ENCODE measurements around the gene TMEM33. TPM values are rescaled to one million over a fixed set of nuclear protein-coding genes. Genes with fewer than 3 reads are reported as not detected.
A peak's percentile ranks its signal among the peaks of the same experiment; 100 is the strongest.

Gene TMEM33
- total RNA-seq, 2 donors from 2014 or later: 27.2 to 34.7 TPM

- DNase-seq: no peak
- intact Hi-C loops (cut with DNase I): no loop called here
Measured at GRCh38 chr4:41933997-41934503, 1.2 kb upstream of the TMEM33 start.

DNA sequence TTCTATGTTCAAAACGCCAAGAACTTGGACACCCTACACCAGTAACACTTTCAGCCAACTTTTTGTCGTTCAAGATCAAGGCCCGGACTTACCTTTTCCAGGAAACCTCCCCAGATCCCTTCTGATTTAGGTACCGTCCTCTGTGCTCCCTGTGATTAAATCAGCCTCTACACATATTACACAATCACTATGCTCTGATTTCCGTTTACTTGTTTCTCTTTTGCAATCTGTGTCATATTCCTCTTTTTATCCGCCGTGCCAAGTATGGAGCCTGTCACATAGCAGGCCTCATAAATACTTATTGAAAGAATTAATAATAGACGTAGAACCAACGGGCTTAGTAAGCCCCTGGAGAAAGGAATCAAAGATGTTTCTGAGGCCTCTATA is 722 bp upstream of the TMEM33 start:
- ATAC-seq (peak; percentile 10 to 31), DNase-seq (no peak)
- intact Hi-C loops (cut with DNase I): no loop called here

More at GRCh38 chr4:41933997-41934503, 1.2 kb upstream of the TMEM33 start:
- ATAC-seq: no peak

DNA sequence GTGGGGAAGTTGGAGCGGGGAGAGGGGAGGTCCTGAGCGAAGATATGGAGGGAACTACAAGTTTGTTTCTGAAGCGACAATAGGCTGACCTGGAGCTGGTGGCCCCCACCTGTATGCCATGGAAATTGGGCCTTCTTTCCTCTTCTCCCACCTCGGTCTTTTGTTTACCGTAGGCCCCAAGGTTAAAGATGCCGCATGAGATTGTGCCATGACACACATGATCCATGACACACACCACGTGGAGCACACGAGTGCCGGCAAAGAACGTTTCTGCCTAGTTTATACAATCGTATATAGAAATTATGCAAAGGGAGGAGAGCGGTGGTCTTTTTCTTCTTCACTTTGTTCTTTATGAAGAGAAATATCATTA is 408 bp downstream of the TMEM33 start:
- no peak for DNase-seq
- intact Hi-C loops (cut with DNase I): no loop called here
- ATAC-seq: peak; percentile 17 to 18

GRCh38 chr4:41939016-41939626 is 3.9 kb downstream of the TMEM33 start:
- no peak for ATAC-seq
- intact Hi-C loops (cut with DNase I): no loop called here
- DNase-seq: no peak

DNA sequence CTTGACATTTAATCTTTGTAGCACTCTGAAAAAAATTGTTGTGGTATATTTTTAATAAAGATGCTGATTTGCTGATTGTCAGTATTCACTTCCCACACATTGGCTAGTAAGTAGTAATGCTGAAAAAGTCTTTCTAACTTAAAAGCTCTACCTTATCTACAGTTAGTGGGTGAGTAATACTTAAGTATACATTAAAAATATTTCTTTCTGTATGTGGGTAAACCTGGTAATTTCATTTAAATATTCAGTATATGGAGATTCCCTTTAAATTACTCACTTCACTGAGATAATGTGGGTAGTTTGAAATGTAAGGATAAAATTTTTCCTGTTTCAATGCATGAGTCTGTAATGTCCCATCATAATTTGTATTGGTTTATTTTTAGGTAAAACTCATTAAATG is 5.6 kb downstream of the TMEM33 start:
- ATAC-seq (no peak), DNase-seq (no peak)
- intact Hi-C loops (cut with DNase I): no loop called here

- intact Hi-C loops (cut with DNase I): no loop called here
- ATAC-seq (no peak), DNase-seq (no peak)
Measured at GRCh38 chr4:41943506-41943905, 8.3 kb downstream of the TMEM33 start.

DNA sequence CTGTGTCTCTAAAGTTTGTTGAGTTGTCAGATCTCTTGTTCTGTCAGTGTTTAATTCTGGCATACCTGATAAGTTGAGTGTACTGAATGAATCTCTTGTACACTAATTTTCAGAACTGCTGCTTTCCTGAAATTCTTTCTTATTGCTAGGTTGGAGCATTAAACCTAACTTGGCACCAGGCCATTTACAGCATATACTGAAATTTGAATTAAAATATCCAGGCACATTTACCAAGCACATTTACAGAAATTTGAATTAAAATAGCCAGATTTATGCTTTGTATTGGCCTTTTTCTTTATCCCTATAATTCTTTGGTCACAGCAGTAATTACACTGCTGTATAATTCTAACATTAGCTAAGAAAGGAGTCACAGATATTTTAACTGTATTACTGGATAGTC is 8.9 kb downstream of the TMEM33 start:
- no peak for DNase-seq
- ATAC-seq: no peak
- intact Hi-C loops (cut with DNase I): no loop called here

GRCh38 chr4:41949531-41949930 is 14.3 kb downstream of the TMEM33 start:
- ATAC-seq (no peak), DNase-seq (no peak)
- intact Hi-C loops (cut with DNase I): no loop called here

DNA sequence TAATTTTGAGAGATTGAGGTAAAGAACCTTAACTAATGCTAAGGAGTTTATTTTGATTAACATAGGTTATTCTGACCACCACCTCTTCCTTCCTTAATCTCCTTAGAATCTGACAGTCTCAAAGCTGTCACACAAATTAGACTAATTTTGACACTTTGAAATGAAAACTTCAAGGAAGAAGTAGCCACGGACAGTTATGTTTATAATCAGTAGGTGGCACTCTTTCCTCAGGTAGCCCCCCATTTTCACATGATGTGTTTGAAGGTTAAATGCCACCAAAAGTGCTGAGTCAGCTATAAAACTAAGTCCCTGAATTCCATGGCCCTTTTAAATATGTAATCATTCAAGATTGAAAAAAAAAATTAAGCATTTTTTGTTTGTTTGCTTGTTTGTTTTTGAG is 22.4 kb downstream of the TMEM33 start:
- no peak for ATAC-seq
- no peak for DNase-seq
- intact Hi-C loops (cut with DNase I): no loop called here

- intact Hi-C loops (cut with DNase I): no loop called here
- no peak for ATAC-seq
- no peak for DNase-seq
Measured at GRCh38 chr4:41963105-41963504, 27.9 kb downstream of the TMEM33 start.

GRCh38 chr4:41964401-41964800 is 29.2 kb downstream of the TMEM33 start:
- DNase-seq (no peak), ATAC-seq (no peak)
- intact Hi-C loops (cut with DNase I): no loop called here

DNA sequence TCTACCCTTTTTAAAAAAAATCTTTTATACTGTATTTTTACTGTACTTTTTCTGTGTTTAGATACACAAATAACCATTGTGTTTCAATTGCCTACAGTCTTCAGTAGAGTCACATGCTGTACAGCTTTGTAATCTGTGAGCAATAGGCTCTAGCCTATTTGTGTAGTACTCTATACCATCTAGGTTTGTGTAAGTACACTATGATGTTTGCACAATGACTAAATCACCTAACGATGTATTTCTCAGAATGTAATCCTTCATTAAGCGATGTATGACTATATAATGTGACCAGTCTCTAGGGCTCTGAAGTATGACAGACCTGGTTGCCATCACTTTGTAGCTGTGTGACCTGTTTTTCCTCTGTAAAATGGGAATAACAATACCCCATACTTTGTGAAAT is 32.2 kb downstream of the TMEM33 start:
- DNase-seq: no peak
- intact Hi-C loops (cut with DNase I): no loop called here
- ATAC-seq: no peak

- intact Hi-C loops (cut with DNase I): no loop called here
- ATAC-seq (no peak), DNase-seq (no peak)
Measured at GRCh38 chr4:41969671-41970070, 34.4 kb downstream of the TMEM33 start.

DNA sequence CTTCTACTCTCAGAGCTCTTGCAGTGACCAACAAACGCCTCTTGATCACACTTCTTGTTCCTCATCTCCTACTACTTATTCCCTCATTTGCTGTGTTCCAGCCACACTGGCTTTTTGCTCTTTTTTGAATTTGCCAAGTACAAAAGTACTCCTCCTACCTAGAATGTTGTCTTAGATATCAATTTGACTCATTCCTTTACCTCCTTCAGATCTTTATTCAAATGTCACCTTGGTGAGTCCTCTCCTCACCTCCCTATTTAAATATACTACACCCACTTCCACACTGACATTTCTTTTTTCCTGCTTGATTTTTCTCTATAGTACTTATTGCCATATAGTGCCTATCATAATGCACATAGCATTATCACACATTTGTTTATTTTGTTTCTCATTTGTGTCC is 40.1 kb downstream of the TMEM33 start:
- DNase-seq (no peak), ATAC-seq (no peak)
- intact Hi-C loops (cut with DNase I): no loop called here

DNA sequence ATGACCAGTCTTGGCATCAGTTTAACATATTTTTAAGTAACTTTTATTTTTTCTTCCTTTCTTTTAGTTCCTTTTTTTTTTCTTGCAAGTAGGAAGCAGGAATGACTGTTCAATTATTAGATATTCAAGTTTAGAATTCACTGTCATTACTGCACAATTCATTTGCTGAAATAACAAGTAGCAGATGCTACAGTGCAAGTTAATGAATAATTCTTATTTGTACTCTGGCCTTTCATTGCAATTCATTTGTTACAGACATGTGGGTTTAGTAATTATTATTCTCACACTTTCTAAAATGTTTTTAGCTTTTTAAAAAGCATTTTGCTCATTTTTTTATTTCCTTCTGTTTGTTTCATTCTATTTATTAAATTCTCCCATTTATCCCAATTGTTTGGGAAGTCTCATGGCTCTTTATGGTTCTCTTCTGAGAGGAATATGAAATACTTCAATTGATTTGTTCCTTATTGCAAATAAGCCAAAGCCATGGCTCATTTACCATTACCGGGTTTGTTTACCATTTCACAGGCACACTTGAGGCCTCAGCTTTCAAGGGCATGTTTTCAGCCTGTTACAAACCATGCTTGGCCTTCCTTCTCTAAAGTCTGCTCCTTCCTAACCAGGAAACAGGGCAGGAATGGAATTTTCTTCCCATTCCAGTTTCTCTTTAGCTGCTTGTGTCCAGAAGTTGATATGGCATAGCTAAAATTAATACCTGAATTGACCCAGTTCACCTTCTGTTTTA is 41.7 kb downstream of the TMEM33 start:
- DNase-seq (no peak), ATAC-seq (no peak)
- intact Hi-C loops (cut with DNase I): no loop called here

DNA sequence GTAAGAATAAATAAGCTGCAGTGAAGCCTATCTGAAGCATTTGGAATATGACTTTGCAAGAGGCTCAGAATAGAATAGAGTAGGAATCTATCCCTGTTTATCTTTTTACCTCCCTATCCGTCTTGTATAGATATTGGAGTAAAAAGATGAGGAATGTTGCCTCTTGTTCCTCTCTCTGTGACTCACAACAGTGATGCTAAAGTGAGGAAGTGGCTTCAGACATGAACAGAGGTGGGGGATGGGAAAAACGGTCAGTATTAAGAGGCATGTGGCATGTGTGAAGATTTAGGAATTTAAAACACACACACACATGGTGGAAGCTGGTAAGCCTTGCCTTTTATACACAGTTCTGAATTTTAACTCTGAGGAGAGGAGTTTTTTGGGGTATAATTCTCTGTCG is 42.5 kb downstream of the TMEM33 start:
- ATAC-seq (no peak), DNase-seq (no peak)
- intact Hi-C loops (cut with DNase I): no loop called here

DNA sequence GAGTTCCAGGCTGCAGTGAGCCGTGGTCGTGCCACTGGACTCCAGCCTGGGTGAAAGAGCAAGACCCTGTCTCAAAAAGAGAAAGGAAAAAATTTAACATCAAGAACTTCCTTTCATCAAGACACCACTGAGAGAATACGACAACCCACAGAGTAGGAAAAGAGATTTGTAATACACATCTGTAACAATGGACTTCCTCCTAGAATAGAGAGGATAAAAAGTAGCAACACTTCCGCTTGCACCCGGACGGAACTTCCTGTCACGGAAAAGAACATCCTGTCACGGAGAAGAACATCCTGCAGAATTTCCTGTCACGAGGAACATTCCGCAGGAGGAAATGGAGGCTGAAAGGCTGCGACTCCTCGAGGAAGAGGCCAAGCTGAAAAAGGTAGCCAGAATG is 46.2 kb downstream of the TMEM33 start, which contains the start of gene DCAF4L1:
Gene DCAF4L1 (plus strand): TSS at position 301 of the 400 bp plus-strand sequence. CDS start 37 bp downstream, at position 338.
- intact Hi-C loops (cut with DNase I): no loop called here
- DNase-seq: no peak
- ATAC-seq: no peak

DNA sequence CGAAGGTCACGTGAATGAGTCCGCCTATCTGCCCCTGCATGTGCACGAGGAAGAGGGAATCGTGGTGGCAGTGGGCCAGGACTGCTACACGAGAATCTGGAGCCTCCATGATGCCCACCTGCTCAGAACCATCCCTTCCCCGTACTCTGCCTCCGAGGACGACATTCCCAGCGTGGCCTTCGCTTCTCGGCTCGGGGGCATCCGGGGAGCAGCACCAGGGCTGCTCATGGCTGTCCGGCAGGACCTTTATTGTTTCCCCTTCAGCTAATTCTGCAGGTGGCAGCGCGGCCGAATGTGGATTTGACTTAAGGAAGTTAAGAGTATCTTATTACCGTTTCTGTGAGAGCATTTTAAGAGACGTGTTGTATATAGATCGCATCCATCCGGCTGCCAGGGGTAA is 47.5 kb downstream of the TMEM33 start:
- DNase-seq (no peak), ATAC-seq (no peak)
- intact Hi-C loops (cut with DNase I): no loop called here

DNA sequence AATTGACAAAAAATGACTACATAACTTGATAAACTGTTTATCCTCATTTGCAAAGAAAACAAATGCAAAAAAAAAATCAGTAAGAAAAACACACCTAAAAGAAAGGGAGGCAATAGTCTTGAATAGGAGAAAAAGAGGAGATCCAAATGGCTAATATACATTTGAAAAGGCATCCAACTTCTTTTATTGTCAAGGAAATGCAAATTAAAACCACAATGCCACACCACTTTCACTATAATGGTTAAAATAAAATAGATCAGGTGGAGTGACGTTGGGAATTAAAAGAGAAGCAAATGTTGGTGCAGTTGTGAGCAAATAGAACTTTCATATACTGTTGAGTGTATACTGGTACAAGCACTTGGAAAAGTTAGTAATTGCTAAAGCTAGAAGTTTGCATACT is 49.9 kb downstream of the TMEM33 start:
- intact Hi-C loops (cut with DNase I): no loop called here
- ATAC-seq: no peak
- no peak for DNase-seq

DNA sequence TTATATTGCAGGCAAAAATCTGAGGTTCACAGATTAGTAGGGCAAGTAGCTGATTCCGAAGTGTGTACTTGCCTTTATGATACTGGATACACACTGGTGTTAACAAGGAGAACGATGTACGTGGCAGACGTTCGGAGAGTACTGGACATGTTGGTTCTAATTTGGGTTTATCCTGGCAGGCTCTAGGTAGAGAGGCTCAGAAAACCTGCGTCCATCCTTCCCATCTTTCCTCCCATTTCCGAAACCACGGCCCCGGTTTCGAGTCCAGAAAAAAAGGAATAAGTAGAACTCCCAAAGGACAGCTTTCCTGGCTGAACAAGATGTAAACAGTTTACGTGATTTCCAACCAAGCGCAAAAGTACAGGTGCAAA is 54.8 kb downstream of the TMEM33 start:
- ATAC-seq: peak; percentile 17 to 42
- intact Hi-C loops (cut with DNase I): no loop called here
- DNase-seq: no peak

Data from left cardiac atrium (tissue), 4 donors.